AG04449 (cell line): ENCODE data around the gene BBS9.

Experiments used
- CTCF ChIA-PET: fragments of 350-600 bp; formaldehyde crosslinking; extraction: SDS; loops from one replicate; lab custom pipeline; 2021; ENCODE audit warnings: antibody characterized with exemption; lab: Yijun Ruan, JAX
- POLR2A ChIA-PET: fragments of 400-600, 350-600 bp; formaldehyde crosslinking; extraction: SDS; loops from one replicate; lab custom pipeline; 2020; ENCODE audit warnings: antibody characterized with exemption, inconsistent platforms; lab: Yijun Ruan, JAX
- DNase-seq: peaks from one replicate; pipeline ENCODE4 v3.0.0-alpha.2; 2010; ENCODE audit warnings: low read depth, low spot score
- H3K4me3 ChIP-seq: 2 replicates; pipeline ENCODE4 v1.5.1; 2011; ENCODE audit warnings: low read depth, mild to moderate bottlenecking, control low read depth, low read length
- TF ChIP-seq, protein P1 (sequence below): IDR thresholded peaks from one replicate; pipeline ENCODE4 v1.5.1; 2011; ENCODE audit warnings: mild to moderate bottlenecking, moderate library complexity, low read length, control low read depth, inconsistent platforms; ENCODE audit not compliant: insufficient read depth; ENCODE audit errors: missing control alignments

Gene BBS9

DNA sequence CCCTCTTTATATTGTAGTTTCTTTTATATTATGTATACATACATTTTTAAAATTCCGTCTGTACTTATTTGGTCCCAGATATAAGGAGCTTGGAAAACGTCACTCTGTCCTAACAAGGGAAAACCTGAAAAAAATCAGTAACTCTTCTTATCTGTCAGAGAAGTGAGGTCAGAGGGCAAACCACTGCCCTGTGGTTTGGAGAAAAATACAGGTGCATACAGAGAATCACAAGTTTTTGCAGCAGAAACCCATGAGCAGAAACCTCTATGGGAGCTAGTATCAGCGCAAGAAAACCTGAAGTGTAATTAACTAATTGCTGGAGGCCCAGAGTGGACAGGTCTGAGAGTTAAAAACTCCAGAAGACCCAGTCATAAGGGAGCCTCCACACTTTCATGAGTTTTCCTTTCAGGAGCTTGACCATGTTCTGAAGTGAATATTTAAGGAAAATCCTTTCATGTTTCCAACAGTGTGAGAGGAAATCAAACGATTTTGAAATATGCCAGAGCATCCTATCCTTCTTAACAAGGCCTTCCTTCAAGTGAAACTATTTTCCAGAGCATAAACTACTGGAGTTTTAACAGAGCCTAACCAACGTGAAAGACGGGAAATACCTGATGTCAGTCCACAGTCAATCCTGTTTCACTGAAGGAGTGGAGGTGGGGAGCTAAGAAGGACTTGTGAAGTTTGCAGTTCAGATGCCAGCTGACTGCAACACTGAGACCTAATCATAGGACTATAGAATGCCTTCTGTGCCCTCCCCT, 485.2 kb downstream of the BBS9 start:
- TF ChIP-seq, protein P1, sequence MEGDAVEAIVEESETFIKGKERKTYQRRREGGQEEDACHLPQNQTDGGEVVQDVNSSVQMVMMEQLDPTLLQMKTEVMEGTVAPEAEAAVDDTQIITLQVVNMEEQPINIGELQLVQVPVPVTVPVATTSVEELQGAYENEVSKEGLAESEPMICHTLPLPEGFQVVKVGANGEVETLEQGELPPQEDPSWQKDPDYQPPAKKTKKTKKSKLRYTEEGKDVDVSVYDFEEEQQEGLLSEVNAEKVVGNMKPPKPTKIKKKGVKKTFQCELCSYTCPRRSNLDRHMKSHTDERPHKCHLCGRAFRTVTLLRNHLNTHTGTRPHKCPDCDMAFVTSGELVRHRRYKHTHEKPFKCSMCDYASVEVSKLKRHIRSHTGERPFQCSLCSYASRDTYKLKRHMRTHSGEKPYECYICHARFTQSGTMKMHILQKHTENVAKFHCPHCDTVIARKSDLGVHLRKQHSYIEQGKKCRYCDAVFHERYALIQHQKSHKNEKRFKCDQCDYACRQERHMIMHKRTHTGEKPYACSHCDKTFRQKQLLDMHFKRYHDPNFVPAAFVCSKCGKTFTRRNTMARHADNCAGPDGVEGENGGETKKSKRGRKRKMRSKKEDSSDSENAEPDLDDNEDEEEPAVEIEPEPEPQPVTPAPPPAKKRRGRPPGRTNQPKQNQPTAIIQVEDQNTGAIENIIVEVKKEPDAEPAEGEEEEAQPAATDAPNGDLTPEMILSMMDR, result no peak
- no peak for DNase-seq
- ChIA-PET POLR2A (no interaction called here), CTCF (no interaction called here)
- H3K4me3 ChIP-seq, result no peak overlapping the region

DNA sequence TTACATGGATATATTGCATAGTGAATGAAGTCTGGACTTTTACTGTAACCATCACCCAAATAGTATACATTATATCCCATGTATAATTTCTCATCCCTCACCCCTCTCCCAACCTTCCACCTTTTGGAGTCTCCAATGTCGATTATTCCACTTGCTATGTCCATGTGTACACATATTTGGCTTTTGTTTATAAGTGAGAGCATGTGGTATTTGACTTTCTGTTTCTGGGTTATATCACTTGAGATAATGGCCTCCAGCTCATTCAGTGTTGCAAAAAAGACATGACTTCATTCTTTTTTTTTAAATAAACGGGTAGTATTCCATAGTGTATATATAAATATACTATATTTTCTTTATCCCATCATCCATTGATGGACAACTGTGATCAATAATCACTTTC, 487.4 kb downstream of the BBS9 start:
- no peak overlapping the region for H3K4me3 ChIP-seq
- CTCF ChIA-PET, result no interaction called here
- DNase-seq, result no peak
- TF ChIP-seq, protein P1, result no peak
- POLR2A ChIA-PET, result no interaction called here

DNA sequence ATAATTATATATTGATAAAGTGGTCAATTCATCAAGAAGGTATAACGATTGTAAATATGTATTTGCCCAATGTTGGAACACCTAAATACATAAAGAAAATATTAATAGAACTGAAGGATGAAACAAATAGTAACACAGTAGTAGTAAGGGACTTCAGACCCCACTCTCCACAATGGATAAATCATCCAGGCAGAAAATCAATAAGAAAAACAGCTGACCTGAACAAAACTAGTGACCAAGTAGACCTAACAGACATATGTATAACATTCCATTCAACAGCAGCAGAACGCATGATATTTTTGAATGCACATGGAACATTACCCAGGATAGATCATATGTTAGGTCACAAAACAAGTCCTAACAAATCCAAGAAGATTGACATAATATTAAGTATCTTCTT, 489.9 kb downstream of the BBS9 start:
- TF ChIP-seq, protein P1, result no peak
- H3K4me3 ChIP-seq, result no peak overlapping the region
- ChIA-PET CTCF (no interaction called here), POLR2A (no interaction called here)
- no peak for DNase-seq

DNA sequence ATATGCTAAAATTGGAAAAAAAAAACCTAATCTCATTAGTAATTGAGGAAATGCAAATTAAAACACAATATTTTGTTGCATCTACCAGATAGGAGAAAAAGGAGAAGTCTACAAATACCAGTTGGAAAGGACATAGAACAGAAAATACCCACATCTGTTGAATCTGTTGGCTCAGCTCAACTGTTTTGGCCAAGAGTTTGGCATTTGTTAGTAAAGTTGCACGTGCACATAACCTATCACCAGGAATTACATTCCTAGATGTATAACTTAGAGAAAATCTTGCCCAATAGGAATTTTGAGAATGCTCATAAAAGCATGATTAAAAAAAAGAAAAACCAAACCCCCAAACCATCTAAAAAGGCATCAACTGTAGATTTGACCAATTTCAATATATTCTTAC, 493.9 kb downstream of the BBS9 start:
- ChIA-PET POLR2A (no interaction called here), CTCF (no interaction called here)
- no peak for DNase-seq
- TF ChIP-seq, protein P1, result no peak
- no peak overlapping the region for H3K4me3 ChIP-seq

DNA sequence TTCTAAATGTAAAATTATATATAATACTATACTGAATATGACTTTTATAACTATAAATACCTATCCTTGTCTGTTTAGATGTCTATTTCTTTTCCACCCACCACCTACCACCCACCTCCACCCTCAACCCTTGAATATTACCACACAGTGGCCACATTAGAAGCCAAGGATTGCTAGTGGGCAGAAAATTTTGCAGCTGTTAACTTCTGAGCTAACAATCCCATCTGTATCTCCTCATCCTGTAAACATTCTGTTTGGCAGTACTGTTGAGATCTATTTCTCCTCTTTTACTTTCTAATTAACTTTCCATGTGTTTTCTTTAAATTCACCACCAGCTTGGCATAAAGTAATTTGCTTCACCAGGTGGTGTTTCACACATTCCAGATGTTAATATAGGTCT, 494.9 kb downstream of the BBS9 start:
- no peak for DNase-seq
- TF ChIP-seq, protein P1, result no peak
- ChIA-PET CTCF (interaction anchor here (0.6 kb wide), 1 partner anchor 30 kb away, joined by 3 read pairs; no protein-coding TSS in a partner anchor), POLR2A (no interaction called here)
- H3K4me3 ChIP-seq, result no peak overlapping the region

DNA sequence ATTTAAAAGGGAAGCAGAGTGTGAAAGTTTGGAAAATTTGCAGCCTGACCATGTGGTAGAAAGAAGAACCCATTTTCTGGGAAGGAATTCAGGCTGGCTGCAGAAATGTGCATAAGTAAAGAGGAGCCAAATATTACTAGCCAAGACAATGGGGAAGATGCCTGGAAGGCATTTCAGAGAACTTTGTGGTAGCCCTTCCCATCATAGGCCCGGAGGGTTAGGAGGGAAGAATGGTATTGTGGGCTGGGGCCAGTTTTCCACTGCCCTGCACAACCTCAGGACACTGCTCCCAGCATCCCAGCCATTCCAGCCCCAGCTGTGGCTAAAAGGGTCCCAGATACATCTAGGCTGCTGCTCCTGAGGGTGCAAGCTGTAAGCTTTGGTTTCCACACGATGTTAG, 497.5 kb downstream of the BBS9 start:
- TF ChIP-seq, protein P1, result no peak

More for the DNA sequence above, 497.5 kb downstream of the BBS9 start:
- ChIA-PET POLR2A (no interaction called here), CTCF (no interaction called here)
- DNase-seq, result no peak
- no peak overlapping the region for H3K4me3 ChIP-seq
